K562 (cell line): ENCODE data around the gene ELMO1. TPM values are rescaled to one million over a fixed set of nuclear protein-coding genes. Genes with fewer than 3 reads are reported as not detected.

ENCODE experiments used
- ATAC-seq: fragments of 200-7000 bp; cut with Tn5 transposase; 3 replicates; pipeline ENCODE4 v1.9.1; 2020; ENCODE audit warnings: moderate library complexity
- BruUV-seq: library from RNA; stranded (reverse); fragments of 400-500 nt; replicated peaks from 2 replicates; lab custom pipeline; 2021; lab: Mats Ljungman, UMichigan
- CTCF ChIA-PET: fragments of 300-600 bp; formaldehyde crosslinking; extraction: SDS; loops from one replicate; lab custom pipeline; 2021; ENCODE audit warnings: low intra/inter-chr PET ratio; lab: Yijun Ruan, JAX
- POLR2A ChIA-PET: fragments of 300-600, 350-650 bp; sonication (Branson Sonifier 250); formaldehyde crosslinking; extraction: SDS; loops from one replicate; lab custom pipeline; 2021; ENCODE audit warnings: antibody characterized with exemption, inconsistent platforms; lab: Yijun Ruan, JAX
- DNase-seq, 4 experiments: peaks; one replicate each; pipeline versions ENCODE4 v3.0.0 to v3.0.0-alpha.2; 2011 to 2018; ENCODE audit warnings: low spot score in 3 of 4, mixed read lengths in 3 of 4; ENCODE audit errors: extremely low read depth in 1 of 4
- FAIRE-seq: peaks from 2 replicates; lab custom pipeline; 2011; peaks lifted over from hg19 to GRCh38; lab: Jason Lieb, UNC
- H2AFZ ChIP-seq: 2 replicates; pipeline ENCODE4 v1.6.0; 2011; ENCODE audit warnings: low read depth, low read length, control low read depth, inconsistent platforms
- H3K27ac ChIP-seq: fragments of 200-600 bp; 3 replicates; pipeline ENCODE4 v1.8.0; 2011; ENCODE audit warnings: low read depth, mild to moderate bottlenecking, control low read depth, inconsistent platforms, low read length, moderate library complexity, mixed read lengths; ENCODE audit errors: extremely low read depth
- H3K27me3 ChIP-seq, 2 experiments: fragments of 300-600 bp in 1 of 2; 2 replicates in 1 of 2; 3 replicates in 1 of 2; pipeline versions ENCODE4 v1.6.0 to v1.8.0; 2011; ENCODE audit warnings: inconsistent platforms in 2 of 2, low read length in 2 of 2, mild to moderate bottlenecking in 1 of 2, mixed read lengths in 1 of 2, moderate library complexity in 1 of 2; ENCODE audit not compliant: control insufficient read depth in 2 of 2, insufficient read depth in 2 of 2
- H3K36me3 ChIP-seq: fragments of 300-600 bp; 3 replicates; pipeline ENCODE4 v1.8.0; 2011; ENCODE audit warnings: mild to moderate bottlenecking, low read length, inconsistent platforms; ENCODE audit not compliant: control insufficient read depth, insufficient read depth
- H3K4me1 ChIP-seq, 2 experiments: fragments of 200-600 bp in 1 of 2; replicated peaks in 1 of 2; 2 replicates in 1 of 2; 3 replicates in 1 of 2; pipeline versions ENCODE4 v1.5.1 to v1.8.0; 2011; ENCODE audit warnings: inconsistent platforms in 2 of 2, low read length in 2 of 2, mild to moderate bottlenecking in 1 of 2, mixed read lengths in 1 of 2, moderate library complexity in 1 of 2; ENCODE audit not compliant: control insufficient read depth in 2 of 2, insufficient read depth in 2 of 2
- H3K4me2 ChIP-seq: 2 replicates; pipeline ENCODE4 v1.6.1; 2011; ENCODE audit warnings: low read length, control low read depth, inconsistent platforms, mixed read lengths; ENCODE audit not compliant: insufficient read depth
- H3K4me3 ChIP-seq: fragments of 200-600 bp; sonication (generic), shearing (Covaris generic); 2 replicates; pipeline ENCODE4 v1.5.1; 2016; ENCODE audit warnings: control low read depth, inconsistent platforms
- H3K79me2 ChIP-seq: fragments of 200-600 bp; 3 replicates; pipeline ENCODE4 v1.8.0; 2011; ENCODE audit warnings: low read length, inconsistent platforms; ENCODE audit not compliant: control insufficient read depth, insufficient read depth
- H3K9ac ChIP-seq, 2 experiments: 2 replicates each; pipeline versions ENCODE4 v1.6.0 to v1.6.1; 2011; ENCODE audit warnings: low read depth in 2 of 2, low read length in 2 of 2, control low read depth in 1 of 2, inconsistent platforms in 1 of 2, mild to moderate bottlenecking in 1 of 2, mixed read lengths in 1 of 2; ENCODE audit not compliant: insufficient read depth in 1 of 2
- H3K9me1 ChIP-seq: one replicate; pipeline ENCODE4 v1.6.0; 2011; ENCODE audit warnings: inconsistent platforms, mild to moderate bottlenecking, low read length, moderate library complexity; ENCODE audit not compliant: control insufficient read depth, insufficient read depth
- H3K9me3 ChIP-seq: replicated peaks from 2 replicates; pipeline ENCODE4 v1.5.1; 2011; ENCODE audit warnings: low read depth, low read length, inconsistent platforms; ENCODE audit not compliant: control insufficient read depth, insufficient read depth
- H4K20me1 ChIP-seq: replicated peaks from 2 replicates; pipeline ENCODE4 v1.6.1; 2011; ENCODE audit warnings: low read length, inconsistent platforms, mixed read lengths; ENCODE audit not compliant: control insufficient read depth, insufficient read depth
- GABPA ChIP-seq: fragments of 200-800 bp; sonication (Bioruptor generic); conservative IDR thresholded peaks from 2 replicates; pipeline ENCODE4 v1.6.1; 2016; ENCODE audit warnings: low read depth, missing genetic modification characterization, missing compliant biosample characterization
- KDM2B ChIP-seq: fragments of 250-450 bp; sonication (Bioruptor Pico); IDR thresholded peaks from 2 replicates; pipeline ENCODE4 v1.8.0; 2021; ENCODE audit warnings: mild to moderate bottlenecking, moderate library complexity
- MECOM ChIP-seq: fragments of 250-450 bp; sonication (Bioruptor Pico); IDR thresholded peaks from 2 replicates; pipeline ENCODE4 v1.8.0; 2022; ENCODE audit warnings: inconsistent platforms
- REST ChIP-seq, 2 experiments: fragments of 450-650 bp; formaldehyde crosslinking in 1 of 2; IDR thresholded peaks; 2 replicates each; pipeline versions ENCODE4 v1.4.0 to v1.6.1; 2014 to 2020; ENCODE audit warnings: mild to moderate bottlenecking in 2 of 2, borderline replicate concordance in 1 of 2, low read depth in 1 of 2
- TBL1XR1 ChIP-seq, 2 experiments: IDR thresholded peaks; 2 replicates each; pipeline ENCODE4 v1.6.1; 2012; ENCODE audit warnings: improper control_type of control experiment in 2 of 2, low read length in 2 of 2, mild to moderate bottlenecking in 1 of 2
- WHSC1 ChIP-seq: IDR thresholded peaks from one replicate; pipeline ENCODE4 v1.6.1; 2012; ENCODE audit warnings: low read length, control low read depth, inconsistent platforms
- ZBTB5 ChIP-seq: fragments of 450-650 bp; IDR thresholded peaks from 2 replicates; pipeline ENCODE4 v1.6.1; 2017; ENCODE audit warnings: antibody characterized with exemption
- ZSCAN32 ChIP-seq: fragments of 450-650 bp; formaldehyde crosslinking; IDR thresholded peaks from 2 replicates; pipeline ENCODE4 v1.4.0; 2020; ENCODE audit warnings: mild to moderate bottlenecking, moderate library complexity
- WGBS: fragments of 100-300 bp; shearing (Covaris generic); methylation state at CpG from one replicate; pipeline ENCODE4 v1.1.6; 2016; ENCODE audit warnings: low coverage, mixed read lengths; ENCODE audit not compliant: insufficient coverage; ENCODE audit errors: missing lambda C conversion rate; 5-methylcytosine and 5-hydroxymethylcytosine counted together
- in situ Hi-C: fragments of 300-500 bp; cut with MboI; formaldehyde crosslinking; loops from 4 replicates; pipeline ENCODE4 v1.15.0; 2018; ENCODE audit warnings: inconsistent platforms, mixed read lengths
- intact Hi-C: fragments of 100-400 bp; cut with micrococcal nuclease; formaldehyde crosslinking; loops from 2 replicates; pipeline ENCODE4 v1.14.2; 2022
- polyA plus RNA-seq, 8 experiments: library from polyadenylated mRNA; depleted of rRNA in 4 of 8; stranded (reverse) in 5 of 8; unstranded in 3 of 8; fragments of >200 nt; fragmentation: Nextera tagmentation in 2 of 8; fragmentation: Illumina TruSeq in 1 of 8; extraction: Ambion mirVana in 2 of 8; extraction: Trizol in 1 of 8; gene quantifications; 2 replicates each; pipeline versions ENCODE4 v1.2.1 to v1.2.3, GENCODE V29; 2011 to 2014; ENCODE audit warnings: inconsistent platforms in 1 of 8, missing spikeins in 1 of 8
- total RNA-seq, 7 experiments: library from RNA; depleted of rRNA in 6 of 7; stranded (reverse); fragments of >200 nt in 6 of 7; fragmentation: Illumina TruSeq in 2 of 7; extraction: Trizol in 2 of 7; gene quantifications; 2 replicates each; pipeline versions ENCODE4 v1.2.1 to v1.2.3, GENCODE V29; 2011 to 2021; ENCODE audit warnings: low replicate concordance in 1 of 7
- TF ChIP-seq, protein P1 (sequence below): fragments of 450-650 bp; IDR thresholded peaks from 2 replicates; pipeline ENCODE4 v1.6.1; 2018; ENCODE audit not compliant: partially characterized antibody

Gene ELMO1
- total and polyA plus RNA-seq, 9 of the 15 experiments (the other 6 are each of a cell fraction or from before 2014, with no cell fraction given), result 0.36 to 7.2 (median 3.6) TPM

- Histone ChIP-seq H4K20me1 (no peaks in the 10 kb centered on the region), H3K4me1 (no peaks in the 10 kb centered on the region), H3K27ac (no peak overlapping the region), H3K9me1 (no peaks in the 10 kb centered on the region), H3K9me3 (no peaks in the 10 kb centered on the region), H3K4me3 (no peak overlapping the region), H3K27me3 (no peaks in the 10 kb centered on the region), H2AFZ (no peak overlapping the region), H3K4me2 (no peak overlapping the region), H3K36me3 (no peaks in the 10 kb centered on the region), H3K9ac (no peak overlapping the region), H3K79me2 (no peaks in the 10 kb centered on the region)
- FAIRE-seq (no peak), DNase-seq (no peak), ATAC-seq (no peak)
- in situ Hi-C loops (no loop called here), intact Hi-C loops (no loop called here)
- BruUV-seq, result no TSS peak
- ChIA-PET CTCF (no interaction called here), POLR2A (no interaction called here)
- WGBS, result 0% methylated on average over 4 of the region's 4 CpGs
- TF ChIP-seq, protein P1, sequence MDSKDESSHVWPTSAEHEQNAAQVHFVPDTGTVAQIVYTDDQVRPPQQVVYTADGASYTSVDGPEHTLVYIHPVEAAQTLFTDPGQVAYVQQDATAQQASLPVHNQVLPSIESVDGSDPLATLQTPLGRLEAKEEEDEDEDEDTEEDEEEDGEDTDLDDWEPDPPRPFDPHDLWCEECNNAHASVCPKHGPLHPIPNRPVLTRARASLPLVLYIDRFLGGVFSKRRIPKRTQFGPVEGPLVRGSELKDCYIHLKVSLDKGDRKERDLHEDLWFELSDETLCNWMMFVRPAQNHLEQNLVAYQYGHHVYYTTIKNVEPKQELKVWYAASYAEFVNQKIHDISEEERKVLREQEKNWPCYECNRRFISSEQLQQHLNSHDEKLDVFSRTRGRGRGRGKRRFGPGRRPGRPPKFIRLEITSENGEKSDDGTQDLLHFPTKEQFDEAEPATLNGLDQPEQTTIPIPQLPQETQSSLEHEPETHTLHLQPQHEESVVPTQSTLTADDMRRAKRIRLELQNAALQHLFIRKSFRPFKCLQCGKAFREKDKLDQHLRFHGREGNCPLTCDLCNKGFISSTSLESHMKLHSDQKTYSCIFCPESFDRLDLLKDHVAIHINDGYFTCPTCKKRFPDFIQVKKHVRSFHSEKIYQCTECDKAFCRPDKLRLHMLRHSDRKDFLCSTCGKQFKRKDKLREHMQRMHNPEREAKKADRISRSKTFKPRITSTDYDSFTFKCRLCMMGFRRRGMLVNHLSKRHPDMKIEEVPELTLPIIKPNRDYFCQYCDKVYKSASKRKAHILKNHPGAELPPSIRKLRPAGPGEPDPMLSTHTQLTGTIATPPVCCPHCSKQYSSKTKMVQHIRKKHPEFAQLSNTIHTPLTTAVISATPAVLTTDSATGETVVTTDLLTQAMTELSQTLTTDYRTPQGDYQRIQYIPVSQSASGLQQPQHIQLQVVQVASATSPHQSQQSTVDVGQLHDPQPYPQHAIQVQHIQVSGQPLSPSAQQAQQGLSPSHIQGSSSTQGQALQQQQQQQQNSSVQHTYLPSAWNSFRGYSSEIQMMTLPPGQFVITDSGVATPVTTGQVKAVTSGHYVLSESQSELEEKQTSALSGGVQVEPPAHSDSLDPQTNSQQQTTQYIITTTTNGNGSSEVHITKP, result no peak
- TF ChIP-seq ZSCAN32 (CRISPR knock-in tag), result no peak
- TF ChIP-seq MECOM (CRISPR knock-in tag), result no peak
- no peak for TF ChIP-seq ZBTB5
- TF ChIP-seq REST (IDR thresholded peaks at IDR 0.05; ENCODE audit: borderline replicate concordance), result no peak
- no peak for TF ChIP-seq REST (CRISPR knock-in tag; IDR thresholded peaks at IDR 0.05; ENCODE audit: low read depth)
- TF ChIP-seq KDM2B, result no peak
- TF ChIP-seq TBL1XR1 (IDR thresholded peaks at IDR 0.05; ENCODE audit: low read length in 2 of 2), result no peak
- no peak for TF ChIP-seq WHSC1
- no peak for TF ChIP-seq GABPA
Measured at GRCh38 chr7:37475646-37476045, 27.0 kb upstream of the ELMO1 start.
